CD4-positive, alpha-beta T cell treated with Interleukin-17A for 4 hours (primary cell): Measurements from ENCODE around the gene TMEM54.

Source experiments
- DNase-seq: peaks from one replicate; pipeline ENCODE4 v3.0.0-alpha.2; 2020; ENCODE audit warnings: mixed read lengths

Gene TMEM54

DNA sequence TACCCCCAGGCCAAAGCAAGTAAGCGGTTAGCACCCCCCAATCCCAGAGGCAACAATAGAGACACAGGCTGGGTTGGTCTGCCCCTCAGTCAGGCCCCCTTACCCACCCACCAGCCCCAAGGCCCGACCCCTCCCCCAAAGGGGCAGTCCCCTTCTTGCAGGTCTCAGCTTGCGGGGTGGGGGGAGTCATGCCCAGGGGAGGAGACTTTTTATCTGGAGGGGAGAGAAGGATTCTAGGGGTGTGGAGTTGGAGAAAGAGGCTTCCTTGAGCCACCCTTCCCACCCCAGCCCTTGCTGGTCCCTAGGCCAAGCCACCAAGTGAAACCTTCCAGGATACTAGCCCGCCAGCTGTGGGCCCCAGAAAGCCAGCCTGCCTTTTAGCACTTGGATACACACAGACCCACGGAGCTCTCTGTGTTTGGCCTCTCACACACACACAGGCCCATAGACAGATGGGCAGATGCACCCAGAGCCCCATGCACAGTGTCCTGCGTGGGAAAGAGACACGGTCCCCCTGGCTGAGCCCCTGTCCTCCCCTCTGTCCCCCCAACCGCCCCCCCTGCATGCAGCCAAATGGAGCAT, 7.1 kb downstream of the TMEM54 start:
- DNase-seq = no peak

- peak; percentile 34 for DNase-seq
Observed at GRCh38 chr1:32893198-32894018, 7.8 kb downstream of the TMEM54 start.

DNA sequence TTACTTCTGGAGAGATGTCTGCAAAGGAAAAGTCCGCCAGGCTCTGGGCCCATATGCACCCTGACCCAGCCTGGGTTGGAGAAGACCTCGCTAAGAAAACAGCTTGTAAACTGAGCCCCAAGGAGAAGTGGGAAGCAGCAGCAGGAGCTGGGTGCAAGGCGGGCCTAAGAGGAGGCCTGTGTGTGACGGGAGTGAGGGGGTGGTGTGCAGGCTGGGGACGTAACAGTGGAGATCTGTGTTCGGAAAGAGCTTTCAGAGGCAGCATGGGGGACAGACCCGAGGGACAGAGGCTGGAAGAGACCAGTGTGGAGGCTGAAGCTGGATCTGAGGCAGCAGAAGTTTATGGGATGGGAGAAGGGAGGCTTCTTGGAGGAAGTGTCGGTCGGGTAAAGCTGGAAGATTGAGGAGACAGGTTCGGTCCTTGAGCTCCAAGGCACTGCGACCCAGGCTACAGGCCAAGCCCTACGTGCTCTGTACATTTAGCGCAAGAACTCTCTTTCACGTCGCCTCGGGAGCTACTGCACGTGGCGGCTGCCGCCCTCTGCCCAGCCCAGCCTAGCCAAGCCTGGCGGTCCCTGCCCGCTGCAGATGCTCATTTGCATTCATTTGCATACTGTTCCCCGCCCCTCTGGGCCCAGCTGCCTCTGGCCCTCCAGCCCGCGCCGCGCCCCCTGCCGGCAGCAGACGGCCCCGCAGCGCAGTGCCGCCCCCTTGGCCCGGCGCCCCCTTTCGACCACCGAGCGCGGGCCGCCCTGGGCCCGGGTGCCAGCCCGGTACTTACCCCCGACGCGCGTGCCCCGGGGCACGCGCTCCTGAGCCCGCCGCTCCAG, 8.6 kb downstream of the TMEM54 start:
- peak; percentile 28 for DNase-seq

- no peak for DNase-seq
Observed at GRCh38 chr1:32891630-32892029, 9.6 kb downstream of the TMEM54 start.

DNA sequence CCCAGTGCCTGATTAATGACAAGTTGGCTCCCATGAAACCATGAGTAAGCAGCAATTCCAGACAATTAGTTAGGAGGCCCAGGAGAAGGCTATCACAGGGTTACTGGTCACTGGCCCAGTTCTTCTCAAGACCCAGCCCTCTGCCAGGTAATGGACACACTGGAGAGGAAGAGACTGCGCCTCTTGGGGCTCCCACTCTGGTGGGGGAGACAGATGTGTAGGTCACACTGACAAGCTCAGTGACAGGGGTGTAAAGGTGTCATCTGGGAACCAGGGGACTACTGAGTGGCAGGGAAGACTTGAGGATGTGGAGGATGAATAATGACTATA, 10.0 kb downstream of the TMEM54 start:
- DNase-seq = no peak

GRCh38 chr1:32890516-32891240, 10.5 kb downstream of the TMEM54 start:
- no peak for DNase-seq

- DNase-seq = no peak
Observed at GRCh38 chr1:32889731-32890278, 11.4 kb downstream of the TMEM54 start.

DNA sequence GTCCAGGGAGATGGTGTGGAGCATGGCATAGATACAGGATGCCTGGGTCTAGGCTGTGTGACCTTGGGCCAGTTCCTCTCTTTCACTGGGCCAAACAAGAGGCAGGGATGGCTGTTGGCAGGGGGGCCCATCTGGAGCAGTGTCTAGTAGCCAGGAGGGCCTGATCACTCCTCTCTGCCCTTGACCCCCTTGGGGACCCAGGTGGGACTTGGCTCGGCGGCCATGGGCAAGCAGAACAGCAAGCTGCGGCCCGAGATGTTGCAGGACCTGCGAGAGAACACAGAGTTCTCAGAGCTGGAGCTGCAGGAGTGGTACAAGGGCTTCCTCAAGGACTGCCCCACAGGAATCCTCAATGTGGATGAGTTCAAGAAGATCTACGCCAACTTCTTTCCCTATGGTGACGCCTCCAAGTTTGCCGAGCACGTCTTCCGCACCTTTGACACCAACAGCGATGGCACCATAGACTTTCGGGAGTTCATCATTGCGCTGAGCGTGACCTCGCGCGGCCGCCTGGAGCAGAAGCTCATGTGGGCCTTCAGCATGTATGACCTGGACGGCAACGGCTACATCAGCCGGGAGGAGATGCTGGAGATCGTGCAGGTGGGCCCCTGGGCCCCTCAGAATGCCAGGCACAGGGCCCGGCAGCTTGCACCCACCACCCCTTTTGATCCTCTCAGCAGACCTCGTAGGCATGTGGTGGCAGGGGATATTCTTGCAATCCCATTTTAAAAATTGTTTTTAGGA, 12.3 kb downstream of the TMEM54 start:
- DNase-seq = no peak

- DNase-seq = no peak
Observed at GRCh38 chr1:32888134-32888533, 13.1 kb downstream of the TMEM54 start.

- no peak for DNase-seq
Observed at GRCh38 chr1:32887623-32888022, 13.6 kb downstream of the TMEM54 start.

- DNase-seq = no peak
Observed at GRCh38 chr1:32886828-32887414, 14.3 kb downstream of the TMEM54 start.

DNA sequence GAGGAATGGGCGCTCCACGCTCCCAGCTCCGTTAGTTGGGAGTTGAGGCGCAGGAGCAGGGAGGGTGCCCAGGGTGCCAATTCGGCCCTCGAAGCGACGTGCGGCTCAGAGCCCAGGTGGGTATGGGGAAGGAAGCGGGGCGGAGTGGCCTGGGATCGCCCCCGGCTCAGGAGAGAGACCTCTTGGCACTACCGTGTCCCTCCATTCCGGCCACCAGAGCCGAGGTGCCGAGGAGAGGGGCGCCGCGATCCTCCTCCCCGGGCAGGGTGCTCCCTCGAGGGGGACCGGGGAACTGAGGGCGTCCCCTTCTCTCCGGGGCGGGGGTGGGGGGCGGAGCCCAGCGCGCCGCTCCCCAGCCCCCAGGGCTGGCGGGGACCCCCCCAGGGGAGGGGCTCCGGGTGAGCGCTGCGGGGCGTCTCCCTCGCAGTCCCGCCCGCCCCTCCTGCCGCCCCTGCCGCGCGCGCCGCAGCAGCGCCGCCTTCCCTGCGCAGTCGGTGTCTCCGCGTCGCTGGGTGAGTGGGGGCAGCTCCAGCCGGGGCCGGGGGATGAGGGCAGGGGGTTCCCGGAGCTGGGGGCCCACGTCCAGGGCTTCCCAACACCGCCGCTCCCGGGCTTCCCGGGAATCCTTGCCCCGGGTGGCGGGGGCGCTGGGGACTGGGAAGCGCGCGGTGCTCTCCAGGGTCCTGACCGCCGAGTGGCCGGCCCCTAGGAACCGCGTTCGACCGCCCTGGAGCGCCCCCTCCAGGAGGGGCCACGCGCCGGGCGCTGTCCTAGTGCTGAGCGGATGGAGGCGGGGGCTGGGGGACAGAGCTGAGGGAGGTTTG, 15.0 kb downstream of the TMEM54 start, which contains the start of gene HPCA:
Gene HPCA, plus strand, starts transcription at position 488 of the 824 bp plus-strand sequence. CDS start 2,408 bp downstream, outside the sequence.
- peak; percentile 14 for DNase-seq

DNA sequence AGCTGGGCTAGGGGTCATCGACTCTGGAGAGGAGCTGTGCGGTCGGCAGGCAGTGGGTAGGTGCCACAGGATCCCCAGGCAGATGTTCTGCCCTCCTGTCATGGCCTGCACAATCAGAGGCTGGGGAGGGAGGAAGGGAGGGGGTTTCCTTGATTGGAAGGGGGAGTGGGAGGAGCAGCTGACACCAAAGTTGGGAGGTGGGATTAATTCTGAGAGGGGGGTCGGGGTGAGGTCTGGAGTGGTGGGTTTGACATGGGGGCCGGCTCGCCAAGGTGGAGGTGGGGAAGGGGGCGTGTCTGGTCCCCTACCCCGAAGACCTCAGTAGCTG, 15.5 kb downstream of the TMEM54 start:
- no peak for DNase-seq

GRCh38 chr1:32884726-32885125, 16.5 kb downstream of the TMEM54 start:
- DNase-seq = no peak

DNA sequence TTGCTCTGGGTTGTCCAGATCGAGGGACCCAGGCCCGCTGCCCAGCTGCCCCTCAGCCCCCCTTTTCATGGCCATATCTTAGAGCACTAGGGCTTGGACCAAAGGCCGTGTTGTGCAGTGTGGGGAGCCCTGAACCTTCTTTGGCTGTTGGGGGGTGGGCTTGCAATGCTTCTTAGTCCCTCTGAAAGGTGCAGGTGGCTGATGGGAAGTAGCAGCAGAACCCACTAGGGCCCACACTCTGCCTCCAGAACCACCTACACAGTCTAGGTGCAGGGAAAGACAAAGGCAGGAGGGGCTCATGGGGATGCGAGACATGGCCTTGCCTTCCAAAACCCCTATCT, 17.2 kb downstream of the TMEM54 start:
- no peak for DNase-seq

- DNase-seq = no peak
Observed at GRCh38 chr1:32883338-32884031, 17.7 kb downstream of the TMEM54 start.

GRCh38 chr1:32881871-32882850, 19.0 kb downstream of the TMEM54 start:
- DNase-seq = no peak

GRCh38 chr1:32881291-32881690, 19.9 kb downstream of the TMEM54 start:
- DNase-seq = no peak

DNA sequence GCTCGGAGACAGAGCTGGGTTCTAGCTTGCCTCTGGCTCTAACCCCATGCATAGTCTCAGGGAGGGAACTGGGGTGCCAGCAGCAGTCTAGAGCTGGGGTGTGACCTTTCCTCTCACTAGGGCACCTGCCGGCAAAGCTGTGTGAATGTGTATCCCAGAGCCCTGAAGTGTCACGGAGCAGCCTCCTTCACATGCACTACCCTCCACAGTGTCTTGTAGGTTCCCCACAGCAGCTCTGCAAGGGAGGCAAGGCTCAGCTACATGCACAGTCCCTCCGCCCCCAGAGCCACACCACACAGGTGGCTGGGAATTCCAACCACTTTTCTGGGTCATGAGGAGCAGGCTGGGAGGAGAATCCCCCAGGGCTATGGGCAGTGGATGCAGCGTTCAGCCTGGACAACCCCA, 22.6 kb downstream of the TMEM54 start:
- DNase-seq = no peak
